Activated CD4-positive, alpha-beta T cell treated with anti-CD3 and anti-CD28 coated beads, Interleukin-2, amount 10 ng/mL, durations not matched to agents 7 days and 5 days (primary cell): ENCODE measurements around the gene BLTP2. TPM values are rescaled to one million over a fixed set of nuclear protein-coding genes. Genes with fewer than 3 reads are reported as not detected.
A peak's percentile ranks its signal among the peaks of the same experiment; 100 is the strongest.
"Not testable (repeated sequence)": the region's sequence is repeated elsewhere in the genome, so short reads cannot be mapped to it uniquely, and the experiment has no call there.

Source experiments
- CTCF ChIA-PET: fragments of 350-600 bp; sonication (Branson Sonifier 250); formaldehyde crosslinking; loops from one replicate; lab custom pipeline; 2021; ENCODE audit warnings: antibody characterized with exemption; lab: Charles Lee
- POLR2A ChIA-PET: fragments of 350-600 bp; sonication (Branson Sonifier 250); formaldehyde crosslinking; loops from one replicate; lab custom pipeline; 2021; ENCODE audit warnings: antibody characterized with exemption; lab: Charles Lee
- DNase-seq: peaks from one replicate; pipeline ENCODE4 v3.0.0-alpha.2; 2020
- H3K27ac Mint-ChIP-seq: one replicate; pipeline ENCODE4 v1.8.0; 2021; ENCODE audit warnings: mild to moderate bottlenecking, moderate library complexity, mixed read lengths
- H3K27me3 Mint-ChIP-seq: one replicate; pipeline ENCODE4 v1.8.0; 2021; ENCODE audit warnings: mixed read lengths
- H3K36me3 Mint-ChIP-seq: one replicate; pipeline ENCODE4 v1.8.0; 2021; ENCODE audit warnings: low read depth, mixed read lengths
- H3K4me1 Mint-ChIP-seq: one replicate; pipeline ENCODE4 v1.8.0; 2021; ENCODE audit warnings: mixed read lengths
- H3K4me3 Mint-ChIP-seq: one replicate; pipeline ENCODE4 v1.8.0; 2021; ENCODE audit warnings: mild to moderate bottlenecking, moderate library complexity, mixed read lengths
- H3K9me3 Mint-ChIP-seq: one replicate; pipeline ENCODE4 v1.8.0; 2021; ENCODE audit warnings: mixed read lengths
- total RNA-seq, 2 experiments: library from RNA; stranded (reverse); gene quantifications; one replicate each; pipeline ENCODE4 v1.2.3, GENCODE V29; 2021

Gene BLTP2
- total RNA-seq, 2 experiments from 2014 or later: 144 to 145 TPM

GRCh38 chr17:28663723-28664122 is 18.8 kb upstream of the BLTP2 start:
- Mint-ChIP-seq H3K27ac (peak overlapping the region; percentile 99), H3K4me1 (peaks cover 56% of the 10 kb centered on the region), H3K36me3 (peaks cover 42% of the 10 kb centered on the region), H3K9me3 (no peaks in the 10 kb centered on the region), H3K27me3 (no peaks in the 10 kb centered on the region), H3K4me3 (peak overlapping the region; percentile 98)
- POLR2A ChIA-PET: no interaction called here
- no peak for DNase-seq
- CTCF ChIA-PET: no interaction called here

- ChIA-PET POLR2A (no interaction called here), CTCF (interaction anchor here (1.0 to 2.9 kb wide), 9 partner anchors 10 to 87 kb away, joined by 3 to 18 read pairs (median 6); partner anchors contain the start of genes BLTP2 and TLCD1)
- Mint-ChIP-seq H3K4me1 (peaks cover 54% of the 10 kb centered on the region), H3K9me3 (no peaks in the 10 kb centered on the region), H3K27ac (peak overlapping the region; percentile 99), H3K27me3 (no peaks in the 10 kb centered on the region), H3K4me3 (peak overlapping the region; percentile 98), H3K36me3 (peaks cover 47% of the 10 kb centered on the region)
- no peak for DNase-seq
Observed at GRCh38 chr17:28662527-28662829, 17.5 kb upstream of the BLTP2 start.

GRCh38 chr17:28661635-28662526 is 16.9 kb upstream of the BLTP2 start, which contains the start of the genes SDF2 and SUPT6H:
TSS of gene SDF2 (minus strand) at chr17:28661906. CDS start at chr17:28661876, 30 bp downstream.
TSS of gene SUPT6H (plus strand) at chr17:28662205. CDS start at chr17:28673402, 11,197 bp downstream.
- no peaks in the 10 kb centered on the region for H3K27me3 Mint-ChIP-seq
- peak within 1 kb of the TSS; percentile 98 for H3K4me3 Mint-ChIP-seq
- peaks cover 53% of the 10 kb centered on the region for H3K4me1 Mint-ChIP-seq
- no peaks in the 10 kb centered on the region for H3K9me3 Mint-ChIP-seq
- DNase-seq: peak; percentile 95
- ChIA-PET CTCF (interaction anchor here (0.6 to 2.9 kb wide), 19 partner anchors 8 to 162 kb away, joined by 3 to 18 read pairs (median 4); partner anchors contain the start of genes ALDOC, BLTP2 and TLCD1), POLR2A (interaction anchor here (0.8 to 1.7 kb wide), 4 partner anchors 17 to 150 kb away, joined by 3 to 8 read pairs (median 4); partner anchors contain the start of gene BLTP2)
- peaks cover 46% of the 10 kb centered on the region for H3K36me3 Mint-ChIP-seq
- peak within 1 kb of the TSS; percentile 99 for H3K27ac Mint-ChIP-seq

GRCh38 chr17:28659497-28659881 is 14.5 kb upstream of the BLTP2 start:
- POLR2A ChIA-PET, H3K27me3 Mint-ChIP-seq, H3K9me3 Mint-ChIP-seq, DNase-seq, CTCF ChIA-PET, H3K27ac Mint-ChIP-seq: not testable (repeated sequence)
- peaks cover 36% of the 10 kb centered on the region for H3K36me3 Mint-ChIP-seq
- peaks cover 45% of the 10 kb centered on the region for H3K4me1 Mint-ChIP-seq
- H3K4me3 Mint-ChIP-seq: peak overlapping the region; percentile 98

- H3K27ac Mint-ChIP-seq, CTCF ChIA-PET, H3K9me3 Mint-ChIP-seq, DNase-seq, H3K4me3 Mint-ChIP-seq, POLR2A ChIA-PET, H3K27me3 Mint-ChIP-seq: not testable (repeated sequence)
- Mint-ChIP-seq H3K4me1 (peaks cover 39% of the 10 kb centered on the region), H3K36me3 (peaks cover 37% of the 10 kb centered on the region)
Observed at GRCh38 chr17:28658766-28659496, 14.0 kb upstream of the BLTP2 start.

- CTCF ChIA-PET: interaction anchor here (0.6 to 1.6 kb wide), 3 partner anchors 11 to 53 kb away, joined by 3 to 4 read pairs (median 4); partner anchors contain the start of gene BLTP2
- H3K27me3 Mint-ChIP-seq, H3K4me3 Mint-ChIP-seq, H3K9me3 Mint-ChIP-seq, H3K27ac Mint-ChIP-seq, POLR2A ChIA-PET, DNase-seq: not testable (repeated sequence)
- peaks cover 34% of the 10 kb centered on the region for H3K36me3 Mint-ChIP-seq
- peaks cover 35% of the 10 kb centered on the region for H3K4me1 Mint-ChIP-seq
Observed at GRCh38 chr17:28658342-28658741, 13.4 kb upstream of the BLTP2 start.

- CTCF ChIA-PET: interaction anchor here (0.6 to 3.4 kb wide), 4 partner anchors 10 to 53 kb away, joined by 3 to 12 read pairs (median 4); partner anchors contain the start of gene BLTP2
- Mint-ChIP-seq H3K4me1 (peaks cover 29% of the 10 kb centered on the region), H3K27ac (no peak overlapping the region), H3K9me3 (no peaks in the 10 kb centered on the region), H3K27me3 (no peaks in the 10 kb centered on the region), H3K36me3 (peaks cover 36% of the 10 kb centered on the region), H3K4me3 (no peak overlapping the region)
- POLR2A ChIA-PET: no interaction called here
- no peak for DNase-seq
Observed at GRCh38 chr17:28657756-28658155, 12.8 kb upstream of the BLTP2 start.

GRCh38 chr17:28655160-28655559 is 10.2 kb upstream of the BLTP2 start:
- DNase-seq: no peak
- Mint-ChIP-seq H3K4me3 (no peak overlapping the region), H3K4me1 (peaks cover 13% of the 10 kb centered on the region), H3K27ac (no peak overlapping the region), H3K36me3 (peaks cover 37% of the 10 kb centered on the region), H3K27me3 (no peaks in the 10 kb centered on the region), H3K9me3 (no peaks in the 10 kb centered on the region)
- ChIA-PET POLR2A (no interaction called here), CTCF (interaction anchor here (0.6 to 3.4 kb wide), 3 partner anchors 12 to 462 kb away, joined by 3 to 12 read pairs (median 3); no protein-coding TSS in a partner anchor)

GRCh38 chr17:28648698-28649097 is 3.7 kb upstream of the BLTP2 start:
- Mint-ChIP-seq H3K27ac (no peak overlapping the region), H3K4me1 (peaks cover 25% of the 10 kb centered on the region), H3K4me3 (no peak overlapping the region), H3K27me3 (no peaks in the 10 kb centered on the region), H3K36me3 (peaks cover 37% of the 10 kb centered on the region), H3K9me3 (no peaks in the 10 kb centered on the region)
- no peak for DNase-seq
- POLR2A ChIA-PET: no interaction called here
- CTCF ChIA-PET: interaction anchor here (1.2 to 1.9 kb wide), 5 partner anchors 8 to 56 kb away, joined by 3 to 16 read pairs (median 4); partner anchors contain the start of genes SDF2 and SUPT6H

- H3K9me3 Mint-ChIP-seq: no peaks in the 10 kb centered on the region
- ChIA-PET CTCF (interaction anchor here (0.8 to 4.3 kb wide), 9 partner anchors 10 to 471 kb away, joined by 3 to 21 read pairs (median 4); partner anchors contain the start of genes SDF2, SUPT6H and TLCD1), POLR2A (no interaction called here)
- peak overlapping the region; percentile 94 for H3K27ac Mint-ChIP-seq
- H3K36me3 Mint-ChIP-seq: peaks cover 43% of the 10 kb centered on the region
- peaks cover 37% of the 10 kb centered on the region for H3K4me1 Mint-ChIP-seq
- no peak for DNase-seq
- H3K4me3 Mint-ChIP-seq: peak overlapping the region; percentile 90
- H3K27me3 Mint-ChIP-seq: no peaks in the 10 kb centered on the region
Observed at GRCh38 chr17:28646039-28646754, 1.2 kb upstream of the BLTP2 start.

- peaks cover 37% of the 10 kb centered on the region for H3K4me1 Mint-ChIP-seq
- peak overlapping the region; percentile 90 for H3K4me3 Mint-ChIP-seq
- H3K27ac Mint-ChIP-seq: peak overlapping the region; percentile 94
- H3K27me3 Mint-ChIP-seq: no peaks in the 10 kb centered on the region
- peak; percentile 10 for DNase-seq
- no peaks in the 10 kb centered on the region for H3K9me3 Mint-ChIP-seq
- ChIA-PET CTCF (interaction anchor here (0.9 to 4.3 kb wide), 4 partner anchors 10 to 82 kb away, joined by 3 to 21 read pairs (median 10); partner anchors contain the start of genes NEK8, SDF2 and SUPT6H), POLR2A (interaction anchor here (1.2 to 2.0 kb wide), 2 partner anchors 16 to 68 kb away, joined by 3 to 8 read pairs; partner anchors contain the start of genes ALDOC, SDF2 and SUPT6H)
- peaks cover 44% of the 10 kb centered on the region for H3K36me3 Mint-ChIP-seq
Observed at GRCh38 chr17:28645576-28645939, 600 bp upstream of the BLTP2 start.
